Measurements from ENCODE around the gene DVL2.

DNA sequence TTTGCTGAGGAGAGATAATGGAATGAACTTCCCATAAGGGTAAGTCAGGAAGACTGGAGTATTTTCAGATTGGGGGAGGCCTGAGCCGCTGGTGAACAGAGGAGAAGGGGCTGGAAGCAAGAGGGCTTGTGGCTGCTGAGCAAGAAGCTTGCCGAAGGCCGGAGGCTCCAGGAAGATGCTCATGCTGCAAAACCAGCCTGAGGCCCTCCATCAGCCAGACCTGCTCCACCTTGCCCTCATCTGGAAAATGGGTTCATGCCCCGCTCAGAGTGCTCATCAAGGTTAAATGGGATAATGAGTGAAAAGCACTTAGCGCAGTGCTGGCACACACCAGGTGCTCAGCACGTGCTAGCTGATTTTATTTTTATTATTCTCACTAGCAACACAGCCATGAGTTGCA, 49.7 kb downstream of the DVL2 start:
- TF ChIP-seq, protein P1, sequence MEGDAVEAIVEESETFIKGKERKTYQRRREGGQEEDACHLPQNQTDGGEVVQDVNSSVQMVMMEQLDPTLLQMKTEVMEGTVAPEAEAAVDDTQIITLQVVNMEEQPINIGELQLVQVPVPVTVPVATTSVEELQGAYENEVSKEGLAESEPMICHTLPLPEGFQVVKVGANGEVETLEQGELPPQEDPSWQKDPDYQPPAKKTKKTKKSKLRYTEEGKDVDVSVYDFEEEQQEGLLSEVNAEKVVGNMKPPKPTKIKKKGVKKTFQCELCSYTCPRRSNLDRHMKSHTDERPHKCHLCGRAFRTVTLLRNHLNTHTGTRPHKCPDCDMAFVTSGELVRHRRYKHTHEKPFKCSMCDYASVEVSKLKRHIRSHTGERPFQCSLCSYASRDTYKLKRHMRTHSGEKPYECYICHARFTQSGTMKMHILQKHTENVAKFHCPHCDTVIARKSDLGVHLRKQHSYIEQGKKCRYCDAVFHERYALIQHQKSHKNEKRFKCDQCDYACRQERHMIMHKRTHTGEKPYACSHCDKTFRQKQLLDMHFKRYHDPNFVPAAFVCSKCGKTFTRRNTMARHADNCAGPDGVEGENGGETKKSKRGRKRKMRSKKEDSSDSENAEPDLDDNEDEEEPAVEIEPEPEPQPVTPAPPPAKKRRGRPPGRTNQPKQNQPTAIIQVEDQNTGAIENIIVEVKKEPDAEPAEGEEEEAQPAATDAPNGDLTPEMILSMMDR (IDR thresholded peaks at IDR 0.05; ENCODE audit: low read depth, low read length, missing input control) = no peak
- no peak for TF ChIP-seq TAF1 (conservative IDR thresholded peaks at IDR 0.05)
- TF ChIP-seq, protein P2, sequence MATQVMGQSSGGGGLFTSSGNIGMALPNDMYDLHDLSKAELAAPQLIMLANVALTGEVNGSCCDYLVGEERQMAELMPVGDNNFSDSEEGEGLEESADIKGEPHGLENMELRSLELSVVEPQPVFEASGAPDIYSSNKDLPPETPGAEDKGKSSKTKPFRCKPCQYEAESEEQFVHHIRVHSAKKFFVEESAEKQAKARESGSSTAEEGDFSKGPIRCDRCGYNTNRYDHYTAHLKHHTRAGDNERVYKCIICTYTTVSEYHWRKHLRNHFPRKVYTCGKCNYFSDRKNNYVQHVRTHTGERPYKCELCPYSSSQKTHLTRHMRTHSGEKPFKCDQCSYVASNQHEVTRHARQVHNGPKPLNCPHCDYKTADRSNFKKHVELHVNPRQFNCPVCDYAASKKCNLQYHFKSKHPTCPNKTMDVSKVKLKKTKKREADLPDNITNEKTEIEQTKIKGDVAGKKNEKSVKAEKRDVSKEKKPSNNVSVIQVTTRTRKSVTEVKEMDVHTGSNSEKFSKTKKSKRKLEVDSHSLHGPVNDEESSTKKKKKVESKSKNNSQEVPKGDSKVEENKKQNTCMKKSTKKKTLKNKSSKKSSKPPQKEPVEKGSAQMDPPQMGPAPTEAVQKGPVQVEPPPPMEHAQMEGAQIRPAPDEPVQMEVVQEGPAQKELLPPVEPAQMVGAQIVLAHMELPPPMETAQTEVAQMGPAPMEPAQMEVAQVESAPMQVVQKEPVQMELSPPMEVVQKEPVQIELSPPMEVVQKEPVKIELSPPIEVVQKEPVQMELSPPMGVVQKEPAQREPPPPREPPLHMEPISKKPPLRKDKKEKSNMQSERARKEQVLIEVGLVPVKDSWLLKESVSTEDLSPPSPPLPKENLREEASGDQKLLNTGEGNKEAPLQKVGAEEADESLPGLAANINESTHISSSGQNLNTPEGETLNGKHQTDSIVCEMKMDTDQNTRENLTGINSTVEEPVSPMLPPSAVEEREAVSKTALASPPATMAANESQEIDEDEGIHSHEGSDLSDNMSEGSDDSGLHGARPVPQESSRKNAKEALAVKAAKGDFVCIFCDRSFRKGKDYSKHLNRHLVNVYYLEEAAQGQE (IDR thresholded peaks at IDR 0.05) = no peak
- TF ChIP-seq, protein P3, sequence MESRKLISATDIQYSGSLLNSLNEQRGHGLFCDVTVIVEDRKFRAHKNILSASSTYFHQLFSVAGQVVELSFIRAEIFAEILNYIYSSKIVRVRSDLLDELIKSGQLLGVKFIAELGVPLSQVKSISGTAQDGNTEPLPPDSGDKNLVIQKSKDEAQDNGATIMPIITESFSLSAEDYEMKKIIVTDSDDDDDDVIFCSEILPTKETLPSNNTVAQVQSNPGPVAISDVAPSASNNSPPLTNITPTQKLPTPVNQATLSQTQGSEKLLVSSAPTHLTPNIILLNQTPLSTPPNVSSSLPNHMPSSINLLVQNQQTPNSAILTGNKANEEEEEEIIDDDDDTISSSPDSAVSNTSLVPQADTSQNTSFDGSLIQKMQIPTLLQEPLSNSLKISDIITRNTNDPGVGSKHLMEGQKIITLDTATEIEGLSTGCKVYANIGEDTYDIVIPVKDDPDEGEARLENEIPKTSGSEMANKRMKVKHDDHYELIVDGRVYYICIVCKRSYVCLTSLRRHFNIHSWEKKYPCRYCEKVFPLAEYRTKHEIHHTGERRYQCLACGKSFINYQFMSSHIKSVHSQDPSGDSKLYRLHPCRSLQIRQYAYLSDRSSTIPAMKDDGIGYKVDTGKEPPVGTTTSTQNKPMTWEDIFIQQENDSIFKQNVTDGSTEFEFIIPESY (IDR thresholded peaks at IDR 0.05) = no peak
- TF ChIP-seq, protein P4, sequence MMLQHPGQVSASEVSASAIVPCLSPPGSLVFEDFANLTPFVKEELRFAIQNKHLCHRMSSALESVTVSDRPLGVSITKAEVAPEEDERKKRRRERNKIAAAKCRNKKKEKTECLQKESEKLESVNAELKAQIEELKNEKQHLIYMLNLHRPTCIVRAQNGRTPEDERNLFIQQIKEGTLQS (IDR thresholded peaks at IDR 0.05) = no peak
- no peak for TF ChIP-seq RAD21 (IDR thresholded peaks at IDR 0.05)
- TF ChIP-seq FOXA1 (IDR thresholded peaks at IDR 0.05) = no peak
- TF ChIP-seq, protein P5, sequence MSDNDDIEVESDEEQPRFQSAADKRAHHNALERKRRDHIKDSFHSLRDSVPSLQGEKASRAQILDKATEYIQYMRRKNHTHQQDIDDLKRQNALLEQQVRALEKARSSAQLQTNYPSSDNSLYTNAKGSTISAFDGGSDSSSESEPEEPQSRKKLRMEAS (IDR thresholded peaks at IDR 0.05) = no peak
